ENCODE measurements around the gene CACNA1B.

GRCh38 chr9:138105123-138105415 is 227.5 kb downstream of the CACNA1B start:
- TF ChIP-seq, protein P1, sequence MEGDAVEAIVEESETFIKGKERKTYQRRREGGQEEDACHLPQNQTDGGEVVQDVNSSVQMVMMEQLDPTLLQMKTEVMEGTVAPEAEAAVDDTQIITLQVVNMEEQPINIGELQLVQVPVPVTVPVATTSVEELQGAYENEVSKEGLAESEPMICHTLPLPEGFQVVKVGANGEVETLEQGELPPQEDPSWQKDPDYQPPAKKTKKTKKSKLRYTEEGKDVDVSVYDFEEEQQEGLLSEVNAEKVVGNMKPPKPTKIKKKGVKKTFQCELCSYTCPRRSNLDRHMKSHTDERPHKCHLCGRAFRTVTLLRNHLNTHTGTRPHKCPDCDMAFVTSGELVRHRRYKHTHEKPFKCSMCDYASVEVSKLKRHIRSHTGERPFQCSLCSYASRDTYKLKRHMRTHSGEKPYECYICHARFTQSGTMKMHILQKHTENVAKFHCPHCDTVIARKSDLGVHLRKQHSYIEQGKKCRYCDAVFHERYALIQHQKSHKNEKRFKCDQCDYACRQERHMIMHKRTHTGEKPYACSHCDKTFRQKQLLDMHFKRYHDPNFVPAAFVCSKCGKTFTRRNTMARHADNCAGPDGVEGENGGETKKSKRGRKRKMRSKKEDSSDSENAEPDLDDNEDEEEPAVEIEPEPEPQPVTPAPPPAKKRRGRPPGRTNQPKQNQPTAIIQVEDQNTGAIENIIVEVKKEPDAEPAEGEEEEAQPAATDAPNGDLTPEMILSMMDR (IDR thresholded peaks at IDR 0.05 in 8 of 11, conservative IDR thresholded peaks at IDR 0.05 in 3 of 11): no peak
- no peak for TF ChIP-seq POLR2A (IDR thresholded peaks at IDR 0.05)
- no peak for TF ChIP-seq POLR2AphosphoS5 (IDR thresholded peaks at IDR 0.05)

Measured in spleen (tissue), 7 donors.